Activated CD4-positive, alpha-beta T cell treated with anti-CD3 and anti-CD28 coated beads for 36 hours (primary cell): ENCODE data around the gene RASSF4. TPM values are rescaled to one million over a fixed set of nuclear protein-coding genes. Genes with fewer than 3 reads are reported as not detected.

ENCODE experiments used
- ATAC-seq: fragments of 200-7000 bp; cut with Tn5 transposase; one replicate; pipeline ENCODE4 v1.10.0; 2021; ENCODE audit warnings: mild to moderate bottlenecking, moderate library complexity
- CTCF ChIA-PET: fragments of 350-600 bp; sonication (Branson Sonifier 250); formaldehyde crosslinking; loops from one replicate; lab custom pipeline; 2021; ENCODE audit warnings: antibody characterized with exemption; lab: Charles Lee
- POLR2A ChIA-PET: fragments of 350-600 bp; sonication (Branson Sonifier 250); formaldehyde crosslinking; loops from one replicate; lab custom pipeline; 2021; ENCODE audit warnings: antibody characterized with exemption, inconsistent platforms; lab: Charles Lee
- DNase-seq: peaks from one replicate; pipeline ENCODE4 v3.0.0-alpha.2; 2020
- H3K27ac Mint-ChIP-seq: one replicate; pipeline ENCODE4 v1.8.0; 2021; ENCODE audit warnings: mixed read lengths
- H3K27me3 Mint-ChIP-seq: one replicate; pipeline ENCODE4 v1.8.0; 2021; ENCODE audit warnings: mixed read lengths
- H3K36me3 Mint-ChIP-seq: one replicate; pipeline ENCODE4 v1.8.0; 2021; ENCODE audit warnings: low read depth, mixed read lengths
- H3K4me1 Mint-ChIP-seq: one replicate; pipeline ENCODE4 v1.8.0; 2021; ENCODE audit warnings: mixed read lengths
- H3K4me3 Mint-ChIP-seq: one replicate; pipeline ENCODE4 v1.8.0; 2021; ENCODE audit warnings: mild to moderate bottlenecking, moderate library complexity, mixed read lengths
- H3K9me3 Mint-ChIP-seq: one replicate; pipeline ENCODE4 v1.8.0; 2021; ENCODE audit warnings: low read depth, mixed read lengths
- intact Hi-C, 2 experiments: fragments of 100-400 bp; cut with DNase I in 1 of 2; cut with micrococcal nuclease in 1 of 2; formaldehyde crosslinking; loops; one replicate each; pipeline versions ENCODE4 v1.14.2 to v1.15.1; 2022 to 2024; cut with DNase I, micrococcal nuclease
- total RNA-seq, 2 experiments: library from RNA; stranded (reverse); gene quantifications; one replicate each; pipeline ENCODE4 v1.2.3, GENCODE V29; 2021

Gene RASSF4
- total RNA-seq, 2 experiments from 2014 or later, result 1.0 to 1.3 TPM

- Mint-ChIP-seq H3K27ac (no peak overlapping the region), H3K4me1 (peaks cover 2% of the 10 kb centered on the region), H3K27me3 (no peaks in the 10 kb centered on the region), H3K9me3 (no peaks in the 10 kb centered on the region), H3K4me3 (no peak overlapping the region), H3K36me3 (no peaks in the 10 kb centered on the region)
- POLR2A ChIA-PET, result no interaction called here
- DNase-seq, result no peak
- intact Hi-C loops, result no loop called here
- no peak for ATAC-seq
- CTCF ChIA-PET, result no interaction called here
Measured at GRCh38 chr10:44950326-44951225, 9.0 kb upstream of the RASSF4 start.

- POLR2A ChIA-PET, result no interaction called here
- DNase-seq (no peak), ATAC-seq (no peak)
- peaks cover 6% of the 10 kb centered on the region for H3K36me3 Mint-ChIP-seq
- intact Hi-C loops, result no loop called here
- no peak overlapping the region for H3K27ac Mint-ChIP-seq
- H3K4me3 Mint-ChIP-seq, result no peak overlapping the region
- no peaks in the 10 kb centered on the region for H3K9me3 Mint-ChIP-seq
- H3K4me1 Mint-ChIP-seq, result peaks cover 3% of the 10 kb centered on the region
- CTCF ChIA-PET, result interaction anchor here (0.6 to 0.9 kb wide), 2 partner anchors 20 to 27 kb away, joined by 3 read pairs; no protein-coding TSS in a partner anchor
- H3K27me3 Mint-ChIP-seq, result no peaks in the 10 kb centered on the region
Measured at GRCh38 chr10:44951576-44952226, 7.9 kb upstream of the RASSF4 start.

DNA sequence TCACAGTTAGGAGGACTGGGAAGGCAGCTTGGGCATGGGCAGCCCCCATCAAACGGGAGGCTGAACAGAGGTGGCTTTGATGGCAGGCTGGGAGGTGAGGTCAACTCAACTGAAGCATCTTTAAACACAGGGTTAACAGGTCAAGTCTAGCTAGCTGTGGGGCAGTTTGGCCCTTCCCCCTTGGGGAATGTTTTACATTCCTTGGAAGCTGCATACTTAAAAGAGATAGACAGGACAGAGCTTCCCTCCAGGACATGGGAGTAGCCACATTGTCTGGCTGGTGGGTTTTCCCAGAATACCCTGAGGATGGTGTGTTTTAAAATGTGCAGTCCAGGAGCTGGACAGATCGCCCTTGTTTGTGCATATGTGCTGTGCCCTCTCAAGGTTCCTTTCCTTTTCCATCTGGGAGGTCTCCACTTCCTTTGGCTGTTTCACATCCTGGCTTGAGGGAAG is 6.8 kb upstream of the RASSF4 start:
- Mint-ChIP-seq H3K4me3 (no peak overlapping the region), H3K27me3 (no peaks in the 10 kb centered on the region), H3K4me1 (peaks cover 6% of the 10 kb centered on the region), H3K9me3 (peaks cover 3% of the 10 kb centered on the region), H3K27ac (no peak overlapping the region), H3K36me3 (peaks cover 11% of the 10 kb centered on the region)
- POLR2A ChIA-PET, result no interaction called here
- no peak for ATAC-seq
- CTCF ChIA-PET, result interaction anchor here (0.9 to 1.6 kb wide), 3 partner anchors 15 to 25 kb away, joined by 3 to 6 read pairs (median 3); no protein-coding TSS in a partner anchor
- DNase-seq, result no peak
- intact Hi-C loops, result no loop called here

GRCh38 chr10:44954042-44954441 is 5.6 kb upstream of the RASSF4 start:
- intact Hi-C loops, result no loop called here
- Mint-ChIP-seq H3K27me3 (no peaks in the 10 kb centered on the region), H3K9me3 (peaks cover 3% of the 10 kb centered on the region), H3K27ac (no peak overlapping the region), H3K4me3 (no peak overlapping the region), H3K4me1 (peaks cover 16% of the 10 kb centered on the region), H3K36me3 (peaks cover 11% of the 10 kb centered on the region)
- DNase-seq, result no peak
- POLR2A ChIA-PET, result no interaction called here
- ATAC-seq, result no peak
- CTCF ChIA-PET, result interaction anchor here (1.5 to 1.6 kb wide), 2 partner anchors 16 to 27 kb away, joined by 3 to 6 read pairs; no protein-coding TSS in a partner anchor

- ChIA-PET CTCF (no interaction called here), POLR2A (no interaction called here)
- Mint-ChIP-seq H3K27me3 (no peaks in the 10 kb centered on the region), H3K4me1 (peaks cover 16% of the 10 kb centered on the region), H3K9me3 (peaks cover 3% of the 10 kb centered on the region), H3K4me3 (no peak overlapping the region), H3K36me3 (peaks cover 11% of the 10 kb centered on the region), H3K27ac (no peak overlapping the region)
- DNase-seq, result no peak
- no peak for ATAC-seq
- intact Hi-C loops, result no loop called here
Measured at GRCh38 chr10:44954962-44955361, 4.6 kb upstream of the RASSF4 start.

GRCh38 chr10:44955413-44956070 is 4.1 kb upstream of the RASSF4 start:
- Mint-ChIP-seq H3K9me3 (peaks cover 3% of the 10 kb centered on the region), H3K27ac (no peak overlapping the region), H3K4me1 (peaks cover 19% of the 10 kb centered on the region), H3K4me3 (no peak overlapping the region), H3K27me3 (no peaks in the 10 kb centered on the region), H3K36me3 (peaks cover 11% of the 10 kb centered on the region)
- DNase-seq, result no peak
- ATAC-seq, result no peak
- POLR2A ChIA-PET, result no interaction called here
- CTCF ChIA-PET, result no interaction called here
- intact Hi-C loops, result no loop called here

DNA sequence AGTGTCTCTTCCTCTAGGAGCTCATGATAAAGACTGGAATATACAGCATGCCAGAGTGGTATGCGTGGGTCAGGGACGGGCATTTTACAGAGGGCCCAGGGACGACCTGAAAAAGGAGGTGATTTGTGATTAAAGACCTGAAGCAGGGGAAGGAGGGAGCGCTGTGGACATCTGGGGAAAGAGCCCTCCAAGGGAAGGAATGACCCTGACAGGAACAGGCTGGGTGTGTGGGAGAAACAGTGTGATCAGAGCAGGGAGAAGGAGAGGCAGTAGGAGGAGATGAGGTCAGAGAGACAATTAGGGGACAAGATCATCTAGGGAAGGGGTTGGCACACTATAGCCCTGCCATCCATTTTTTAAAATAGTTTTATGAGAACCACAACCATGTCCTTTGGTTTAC is 3.4 kb upstream of the RASSF4 start:
- H3K27me3 Mint-ChIP-seq, result no peaks in the 10 kb centered on the region
- peaks cover 3% of the 10 kb centered on the region for H3K9me3 Mint-ChIP-seq
- ChIA-PET POLR2A (no interaction called here), CTCF (no interaction called here)
- ATAC-seq, result no peak
- H3K4me3 Mint-ChIP-seq, result no peak overlapping the region
- no peak overlapping the region for H3K27ac Mint-ChIP-seq
- H3K36me3 Mint-ChIP-seq, result peaks cover 11% of the 10 kb centered on the region
- DNase-seq, result no peak
- intact Hi-C loops, result no loop called here
- H3K4me1 Mint-ChIP-seq, result peaks cover 19% of the 10 kb centered on the region

- no peak overlapping the region for H3K27ac Mint-ChIP-seq
- POLR2A ChIA-PET, result no interaction called here
- H3K36me3 Mint-ChIP-seq, result peaks cover 11% of the 10 kb centered on the region
- no peaks in the 10 kb centered on the region for H3K27me3 Mint-ChIP-seq
- peaks cover 3% of the 10 kb centered on the region for H3K9me3 Mint-ChIP-seq
- H3K4me1 Mint-ChIP-seq, result peaks cover 19% of the 10 kb centered on the region
- intact Hi-C loops, result no loop called here
- DNase-seq (no peak), ATAC-seq (no peak)
- no peak overlapping the region for H3K4me3 Mint-ChIP-seq
- CTCF ChIA-PET, result interaction anchor here (0.9 kb wide), 1 partner anchor 9 kb away, joined by 3 read pairs; no protein-coding TSS in a partner anchor
Measured at GRCh38 chr10:44956717-44957706, 2.6 kb upstream of the RASSF4 start.

GRCh38 chr10:44958196-44958897 is 1.3 kb upstream of the RASSF4 start:
- intact Hi-C loops, result loop anchor here (2.0 kb wide), 3 partner anchors 16 to 1072 kb away; partner anchors contain the start of genes NCOA4 (in 1 of the 2) and ZNF22 (in 1 of the 2)
- no peaks in the 10 kb centered on the region for H3K27me3 Mint-ChIP-seq
- CTCF ChIA-PET, result interaction anchor here (0.6 kb wide), 1 partner anchor 13 kb away, joined by 3 read pairs; no protein-coding TSS in a partner anchor
- peak overlapping the region; percentile 80 for H3K4me3 Mint-ChIP-seq
- H3K36me3 Mint-ChIP-seq, result peaks cover 11% of the 10 kb centered on the region
- no peak for DNase-seq
- peaks cover 3% of the 10 kb centered on the region for H3K9me3 Mint-ChIP-seq
- H3K27ac Mint-ChIP-seq, result peak overlapping the region; percentile 70
- POLR2A ChIA-PET, result no interaction called here
- H3K4me1 Mint-ChIP-seq, result peaks cover 19% of the 10 kb centered on the region
- no peak for ATAC-seq

- peaks cover 11% of the 10 kb centered on the region for H3K36me3 Mint-ChIP-seq
- ChIA-PET CTCF (no interaction called here), POLR2A (no interaction called here)
- H3K4me1 Mint-ChIP-seq, result peaks cover 19% of the 10 kb centered on the region
- ATAC-seq (no peak), DNase-seq (no peak)
- H3K4me3 Mint-ChIP-seq, result peak overlapping the region; percentile 80
- H3K27me3 Mint-ChIP-seq, result no peaks in the 10 kb centered on the region
- intact Hi-C loops, result loop anchor here (1.0 to 2.0 kb wide), 6 partner anchors 16 to 1072 kb away; partner anchors contain the start of genes ZNF22 (in 2 of the 2), NCOA4 (in 1 of the 2) and ZFAND4 (in 1 of the 2)
- peaks cover 3% of the 10 kb centered on the region for H3K9me3 Mint-ChIP-seq
- H3K27ac Mint-ChIP-seq, result peak overlapping the region; percentile 70
Measured at GRCh38 chr10:44958898-44959246, 730 bp upstream of the RASSF4 start.
